NCI-H524 (cell line): Measurements from ENCODE around the gene SLC38A10.
A peak's percentile ranks its signal among the peaks of the same experiment; 100 is the strongest.

Source experiments
- DNase-seq, 2 experiments: peaks; one replicate each; lab custom pipeline; 2025; lab: John Stamatoyannopoulos, UW

SLC38A10 gene

GRCh38 chr17:81242421-81243332 lies 52.4 kb downstream of the SLC38A10 start:
- peak in 1 of 2 experiments; percentile 31 for DNase-seq

GRCh38 chr17:81241648-81242420 lies 53.3 kb downstream of the SLC38A10 start:
- DNase-seq = peak; percentile 41 to 82

- DNase-seq = no peak
Observed at GRCh38 chr17:81241203-81241602, 53.9 kb downstream of the SLC38A10 start.

GRCh38 chr17:81240761-81241160 lies 54.3 kb downstream of the SLC38A10 start:
- no peak for DNase-seq

GRCh38 chr17:81239714-81240555 lies 55.2 kb downstream of the SLC38A10 start:
- peak in 1 of 2 experiments; percentile 40 for DNase-seq

- peak; percentile 100 for DNase-seq
Observed at GRCh38 chr17:81238815-81239713, 56.0 kb downstream of the SLC38A10 start, which contains the start of the genes NDUFAF8 and TEPSIN. Gene NDUFAF8 (plus strand): TSS chr17:81239318. CDS start chr17:81239364, 46 bp downstream. Gene TEPSIN (minus strand): TSS chr17:81239055. CDS start chr17:81239033, 22 bp downstream.

- DNase-seq = no peak
Observed at GRCh38 chr17:81238490-81238814, 56.7 kb downstream of the SLC38A10 start.

- DNase-seq = no peak
Observed at GRCh38 chr17:81237591-81238489, 57.3 kb downstream of the SLC38A10 start.

GRCh38 chr17:81236784-81237183 lies 58.3 kb downstream of the SLC38A10 start:
- no peak for DNase-seq

GRCh38 chr17:81235822-81236740 lies 59.0 kb downstream of the SLC38A10 start:
- no peak for DNase-seq

GRCh38 chr17:81234940-81235821 lies 59.9 kb downstream of the SLC38A10 start:
- DNase-seq = no peak

- DNase-seq = no peak
Observed at GRCh38 chr17:81234506-81234855, 60.6 kb downstream of the SLC38A10 start.

GRCh38 chr17:81233811-81234505 lies 61.1 kb downstream of the SLC38A10 start:
- DNase-seq = no peak

- DNase-seq = no peak
Observed at GRCh38 chr17:81233316-81233715, 61.8 kb downstream of the SLC38A10 start.

- no peak for DNase-seq
Observed at GRCh38 chr17:81232616-81233241, 62.4 kb downstream of the SLC38A10 start.

- no peak for DNase-seq
Observed at GRCh38 chr17:81231766-81232581, 63.1 kb downstream of the SLC38A10 start.
